GM12878 (cell line): ENCODE results near the gene SLC25A41. TPM values are rescaled to one million over a fixed set of nuclear protein-coding genes. Genes with fewer than 3 reads are reported as not detected.

Source experiments
- BRCA1 ChIP-seq: IDR thresholded peaks from 2 replicates; pipeline ENCODE4 v1.6.1; 2011; ENCODE audit warnings: low read depth, low read length, improper control_type of control experiment
- ETV6 ChIP-seq, 2 experiments: fragments of 450-650 bp in 1 of 2; IDR thresholded peaks in 1 of 2; conservative IDR thresholded peaks in 1 of 2; 2 replicates each; pipeline ENCODE4 v1.6.1; 2014; ENCODE audit warnings: antibody characterized with exemption in 1 of 2, borderline replicate concordance in 1 of 2, low read depth in 1 of 2, mild to moderate bottlenecking in 1 of 2, moderate library complexity in 1 of 2
- HDAC2 ChIP-seq: fragments of 200-600 bp; sonication (generic); IDR thresholded peaks from 2 replicates; pipeline ENCODE4 v1.6.1; 2017
- PAX8 ChIP-seq: fragments of 450-650 bp; IDR thresholded peaks from 2 replicates; pipeline ENCODE4 v1.6.1; 2017; ENCODE audit warnings: mild to moderate bottlenecking, moderate library complexity
- POLR2AphosphoS5 ChIP-seq: IDR thresholded peaks from 2 replicates; pipeline ENCODE4 v1.6.1; 2011; ENCODE audit warnings: mild to moderate bottlenecking, low read length, inconsistent platforms
- ZNF592 ChIP-seq: fragments of 450-650 bp; IDR thresholded peaks from 2 replicates; pipeline ENCODE4 v1.6.1; 2017; ENCODE audit warnings: mild to moderate bottlenecking, moderate library complexity
- polyA plus RNA-seq, 11 experiments: library from polyadenylated mRNA; depleted of rRNA in 4 of 11; unstranded in 6 of 11; stranded (reverse) in 5 of 11; fragments of >200 nt; fragmentation: Nextera tagmentation in 4 of 11; fragmentation: Illumina TruSeq in 1 of 11; extraction: Ambion mirVana in 4 of 11; extraction: Trizol in 1 of 11; gene quantifications; 1 replicate in 1 of 11; 2 replicates in 10 of 11; pipeline versions ENCODE4 v1.2.1 to v1.2.3, GENCODE V29; 2011 to 2016; ENCODE audit warnings: inconsistent platforms in 2 of 11, missing spikeins in 2 of 11, low read depth in 1 of 11
- total RNA-seq, 4 experiments: library from RNA; depleted of rRNA in 3 of 4; stranded (reverse); fragments of >200 nt in 3 of 4; fragmentation: Illumina TruSeq in 1 of 4; extraction: Trizol in 1 of 4; gene quantifications; 2 replicates each; pipeline versions ENCODE4 v1.2.1 to v1.2.3, GENCODE V29; 2013 to 2021

Gene SLC25A41
- total and polyA plus RNA-seq, 10 of the 15 experiments (the other 5 are each of a cell fraction or from before 2014, with no cell fraction given) = 0.23 to 1.2 (median 0.43) TPM; not detected in 2

- TF ChIP-seq ZNF592 (no peak), POLR2AphosphoS5 (0 out of 2 replicates have a peak, but pooled peaks have one; percentile 18), PAX8 (no peak), HDAC2 (0 out of 2 replicates have a peak, but pooled peaks have one; percentile 9), BRCA1 (no peak), ETV6 (conservative IDR thresholded peaks at IDR 0.05 in 1 of 2, IDR thresholded peaks at IDR 0.05 in 1 of 2; ENCODE audit: borderline replicate concordance in 1 of 2, low read depth in 1 of 2) (no peak)
Observed at GRCh38 chr19:6425732-6426620, 7.6 kb downstream of the SLC25A41 start (continued).
